GM19193 (cell line): ENCODE data around the gene TIAL1.

Experiments
- POLR2A ChIP-seq: IDR thresholded peaks from 4 replicates; pipeline ENCODE4 v1.6.1; 2011; ENCODE audit not compliant: insufficient read depth, insufficient read length; ENCODE audit errors: extremely low read depth

TIAL1 gene

DNA sequence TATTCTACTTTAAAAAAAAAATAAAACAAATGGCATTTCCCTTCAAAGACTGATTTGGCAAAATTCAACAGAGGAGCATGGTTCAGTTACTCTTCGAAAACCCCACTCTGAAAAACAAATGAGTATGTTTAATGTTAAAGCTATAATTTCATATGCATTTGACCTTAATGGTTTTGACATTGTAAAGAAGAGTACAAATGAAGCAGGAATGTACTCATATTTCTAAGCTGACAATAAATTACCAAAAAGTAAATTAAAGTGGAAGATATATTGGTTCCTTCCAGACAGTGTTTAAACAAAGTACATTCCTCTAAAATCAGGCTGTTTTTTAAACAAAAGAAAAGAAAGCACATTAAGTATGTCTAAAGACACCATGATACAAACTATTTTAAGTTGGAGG is 70.6 kb downstream of the TIAL1 start:
- TF ChIP-seq POLR2A, result no peak

DNA sequence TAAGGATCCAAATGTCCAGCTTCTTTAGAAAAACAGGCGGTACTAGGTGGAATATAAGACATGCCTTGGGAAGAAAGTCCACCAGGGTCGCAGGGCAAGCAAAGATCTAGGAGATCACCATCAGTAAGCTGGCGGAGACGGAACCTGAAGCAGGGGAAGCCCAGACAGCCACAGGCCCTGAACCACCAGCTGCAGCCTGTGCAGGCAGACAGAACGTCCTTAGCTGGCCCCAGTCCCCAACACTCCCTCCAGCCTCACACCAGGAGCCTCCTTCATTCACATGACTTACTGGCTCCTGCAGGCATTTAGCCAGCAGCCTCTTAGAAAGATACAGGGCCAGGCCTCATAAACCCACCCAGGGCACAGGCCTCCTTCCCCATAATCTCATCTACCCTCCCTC is 71.6 kb downstream of the TIAL1 start:
- TF ChIP-seq POLR2A, result no peak

DNA sequence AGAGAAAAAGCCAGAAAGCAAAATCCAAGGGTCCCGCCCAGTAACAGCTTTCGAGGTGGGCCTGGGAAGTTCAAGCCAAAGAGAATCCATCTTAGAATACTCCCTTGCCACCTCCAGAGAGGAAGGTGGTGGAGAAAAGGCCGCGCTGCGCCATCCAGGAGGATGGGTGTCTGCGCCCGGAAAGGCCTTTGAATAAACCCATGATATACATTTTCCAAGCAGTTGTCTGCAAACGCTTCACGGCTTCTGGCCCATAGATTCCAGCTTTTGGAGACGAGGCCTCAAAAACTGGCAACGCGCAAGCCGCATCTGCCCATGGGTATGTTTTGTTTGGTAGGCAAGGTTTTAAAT is 72.1 kb downstream of the TIAL1 start:
- no peak for TF ChIP-seq POLR2A

DNA sequence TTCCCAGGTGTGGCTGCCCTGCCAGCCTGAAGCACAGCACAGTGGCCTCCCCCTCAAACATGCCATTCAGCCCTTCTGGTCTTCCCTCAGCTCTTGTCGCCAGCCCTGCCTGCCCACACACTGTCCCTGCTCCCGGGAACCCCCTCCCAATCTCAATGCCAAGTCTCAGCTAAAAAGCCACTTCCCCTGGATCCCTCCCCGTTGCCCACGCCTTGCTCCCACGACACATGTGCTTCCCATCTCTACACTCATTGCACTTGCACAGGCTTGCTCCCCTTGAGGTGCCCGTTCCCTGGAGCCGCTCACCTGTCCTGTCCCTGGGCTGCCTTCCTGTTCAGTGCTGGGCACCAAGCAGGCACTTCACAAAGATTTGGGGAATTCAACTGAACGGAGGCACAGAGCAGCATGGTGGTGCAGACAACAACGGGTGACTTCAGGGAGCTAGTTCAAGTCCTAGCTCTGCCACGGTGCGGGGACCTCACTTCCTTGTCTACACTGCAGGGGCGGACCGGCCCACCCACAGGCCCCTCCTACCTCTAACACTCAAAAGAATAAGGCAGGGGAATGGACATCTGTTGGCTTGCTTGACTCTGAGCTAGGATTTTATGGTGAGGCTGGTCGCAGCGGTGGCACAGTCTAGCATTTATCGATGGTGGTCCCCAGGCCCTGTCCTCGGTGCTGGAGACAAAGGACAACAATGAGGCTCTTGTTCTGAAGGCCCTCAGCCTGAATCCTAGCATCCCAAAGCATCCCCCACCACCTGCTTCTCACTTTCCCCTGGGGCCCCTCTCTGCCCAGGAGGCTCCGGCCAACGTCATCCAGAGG is 72.7 kb downstream of the TIAL1 start:
- no peak for TF ChIP-seq POLR2A
